ENCODE results near the gene NCK1.

- TF ChIP-seq POLR2A (IDR thresholded peaks at IDR 0.05) (no peak), CTCF (IDR thresholded peaks at IDR 0.05) (no peak)
Measured at GRCh38 chr3:136819392-136819730, 42.6 kb upstream of the NCK1 start.
